Mesothelial cell of epicardium (in vitro differentiated cells): ENCODE results near the gene CENPO. TPM values are rescaled to one million over a fixed set of nuclear protein-coding genes. Genes with fewer than 3 reads are reported as not detected.

Experiments used
- DNase-seq, 2 experiments: peaks; one replicate each; pipeline ENCODE4 v3.0.0; 2021; ENCODE audit warnings: low spot score in 2 of 2; ENCODE audit not compliant: unreplicated experiment in 2 of 2
- H3K27ac Mint-ChIP-seq: 2 replicates; pipeline ENCODE4 v1.8.0; 2021; ENCODE audit warnings: mixed read lengths
- H3K27me3 Mint-ChIP-seq: 2 replicates; pipeline ENCODE4 v1.8.0; 2021; ENCODE audit warnings: low read depth, mixed read lengths
- H3K36me3 Mint-ChIP-seq: 2 replicates; pipeline ENCODE4 v1.8.0; 2021; ENCODE audit warnings: mixed read lengths
- H3K4me1 Mint-ChIP-seq: 2 replicates; pipeline ENCODE4 v1.8.0; 2021; ENCODE audit warnings: mixed read lengths
- H3K4me3 Mint-ChIP-seq: 2 replicates; pipeline ENCODE4 v1.8.0; 2021; ENCODE audit warnings: mild to moderate bottlenecking, moderate library complexity, mixed read lengths
- H3K9me3 Mint-ChIP-seq: 2 replicates; pipeline ENCODE4 v1.8.0; 2021; ENCODE audit warnings: mixed read lengths
- total RNA-seq: library from RNA; stranded (reverse); gene quantifications from 3 replicates; pipeline ENCODE4 v1.2.1, GENCODE V29; 2021
- TF ChIP-seq, protein P1 (sequence below): fragments of 200-600 bp; sonication (generic); IDR thresholded peaks from one replicate; pipeline ENCODE4 v1.5.0; 2021; ENCODE audit warnings: antibody characterized with exemption; ENCODE audit not compliant: unreplicated experiment

The CENPO gene
- total RNA-seq, 1 donor from 2014 or later: 18.8 TPM

- Mint-ChIP-seq H3K4me3 (no peak overlapping the region), H3K9me3 (no peaks in the 10 kb centered on the region), H3K36me3 (no peaks in the 10 kb centered on the region), H3K4me1 (peaks cover 6% of the 10 kb centered on the region), H3K27me3 (no peaks in the 10 kb centered on the region), H3K27ac (no peak overlapping the region)
- DNase-seq: no peak
- TF ChIP-seq, protein P1, sequence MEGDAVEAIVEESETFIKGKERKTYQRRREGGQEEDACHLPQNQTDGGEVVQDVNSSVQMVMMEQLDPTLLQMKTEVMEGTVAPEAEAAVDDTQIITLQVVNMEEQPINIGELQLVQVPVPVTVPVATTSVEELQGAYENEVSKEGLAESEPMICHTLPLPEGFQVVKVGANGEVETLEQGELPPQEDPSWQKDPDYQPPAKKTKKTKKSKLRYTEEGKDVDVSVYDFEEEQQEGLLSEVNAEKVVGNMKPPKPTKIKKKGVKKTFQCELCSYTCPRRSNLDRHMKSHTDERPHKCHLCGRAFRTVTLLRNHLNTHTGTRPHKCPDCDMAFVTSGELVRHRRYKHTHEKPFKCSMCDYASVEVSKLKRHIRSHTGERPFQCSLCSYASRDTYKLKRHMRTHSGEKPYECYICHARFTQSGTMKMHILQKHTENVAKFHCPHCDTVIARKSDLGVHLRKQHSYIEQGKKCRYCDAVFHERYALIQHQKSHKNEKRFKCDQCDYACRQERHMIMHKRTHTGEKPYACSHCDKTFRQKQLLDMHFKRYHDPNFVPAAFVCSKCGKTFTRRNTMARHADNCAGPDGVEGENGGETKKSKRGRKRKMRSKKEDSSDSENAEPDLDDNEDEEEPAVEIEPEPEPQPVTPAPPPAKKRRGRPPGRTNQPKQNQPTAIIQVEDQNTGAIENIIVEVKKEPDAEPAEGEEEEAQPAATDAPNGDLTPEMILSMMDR: no peak
Observed at GRCh38 chr2:24858996-24859395, 65.8 kb downstream of the CENPO start.

- Mint-ChIP-seq H3K27me3 (no peaks in the 10 kb centered on the region), H3K4me1 (peaks cover 6% of the 10 kb centered on the region), H3K4me3 (no peak overlapping the region), H3K9me3 (no peaks in the 10 kb centered on the region), H3K27ac (no peak overlapping the region), H3K36me3 (no peaks in the 10 kb centered on the region)
- TF ChIP-seq, protein P1: no peak
- DNase-seq: no peak
Observed at GRCh38 chr2:24859968-24860600, 66.9 kb downstream of the CENPO start.

DNA sequence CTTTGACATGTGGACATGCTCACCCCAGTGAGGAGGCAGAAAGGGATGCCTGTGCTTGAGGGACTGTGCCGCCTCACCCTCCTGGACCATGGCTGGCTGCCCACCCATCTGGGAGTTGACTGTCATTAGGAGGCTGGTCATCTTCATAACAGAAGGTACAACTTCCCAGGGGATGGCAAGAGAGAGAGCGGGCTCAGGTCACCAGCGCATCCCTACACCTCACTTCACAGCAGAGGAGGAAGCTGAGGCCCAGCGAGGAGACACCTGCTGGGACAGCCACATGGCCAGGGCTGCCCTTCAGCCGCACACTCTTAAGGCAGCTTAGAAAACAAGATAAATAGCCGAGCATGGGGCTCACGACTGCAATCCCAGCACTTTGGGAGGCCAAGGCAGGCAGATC, 67.4 kb downstream of the CENPO start:
- peaks cover 4% of the 10 kb centered on the region for H3K4me1 Mint-ChIP-seq
- H3K27ac Mint-ChIP-seq: no peak overlapping the region
- H3K9me3 Mint-ChIP-seq: no peaks in the 10 kb centered on the region

GRCh38 chr2:24861500-24861899, 68.3 kb downstream of the CENPO start:
- H3K4me3 Mint-ChIP-seq: no peak overlapping the region

More for the DNA sequence above, 67.4 kb downstream of the CENPO start:
- no peak for DNase-seq
- no peak overlapping the region for H3K4me3 Mint-ChIP-seq
- TF ChIP-seq, protein P1: no peak
- H3K36me3 Mint-ChIP-seq: no peaks in the 10 kb centered on the region
- H3K27me3 Mint-ChIP-seq: no peaks in the 10 kb centered on the region

DNA sequence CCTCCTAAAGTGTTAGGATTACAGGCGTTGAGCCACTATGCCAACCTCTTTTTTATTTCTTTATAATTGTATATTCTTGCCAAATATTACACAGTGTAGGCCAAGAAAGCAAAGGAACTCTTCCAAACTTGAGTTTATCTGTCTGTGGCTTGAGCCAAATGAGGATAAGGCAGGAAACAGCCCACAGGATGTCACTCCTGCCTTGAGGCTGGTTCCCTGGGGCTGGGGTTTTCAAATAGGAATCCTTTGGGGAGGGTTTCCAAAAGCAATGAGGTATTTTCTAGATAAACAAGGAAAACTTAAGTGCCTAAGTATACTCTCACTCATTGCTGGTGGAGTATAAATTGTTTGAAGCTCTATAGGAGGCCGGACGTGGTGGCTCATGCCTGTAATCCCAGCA, 70.4 kb downstream of the CENPO start:
- H3K9me3 Mint-ChIP-seq: peaks cover 4% of the 10 kb centered on the region
- TF ChIP-seq, protein P1: no peak
- no peaks in the 10 kb centered on the region for H3K27me3 Mint-ChIP-seq
- peaks cover 7% of the 10 kb centered on the region for H3K36me3 Mint-ChIP-seq
- no peak for DNase-seq
- peaks cover 3% of the 10 kb centered on the region for H3K4me1 Mint-ChIP-seq
- no peak overlapping the region for H3K4me3 Mint-ChIP-seq
- H3K27ac Mint-ChIP-seq: no peak overlapping the region

More at GRCh38 chr2:24861500-24861899, 68.3 kb downstream of the CENPO start:
- DNase-seq: no peak
- no peaks in the 10 kb centered on the region for H3K9me3 Mint-ChIP-seq
- H3K36me3 Mint-ChIP-seq: no peaks in the 10 kb centered on the region
- no peaks in the 10 kb centered on the region for H3K27me3 Mint-ChIP-seq
- TF ChIP-seq, protein P1: no peak
- H3K27ac Mint-ChIP-seq: no peak overlapping the region
- no peaks in the 10 kb centered on the region for H3K4me1 Mint-ChIP-seq
